ENCODE measurements around the gene ST6GALNAC2.

DNA sequence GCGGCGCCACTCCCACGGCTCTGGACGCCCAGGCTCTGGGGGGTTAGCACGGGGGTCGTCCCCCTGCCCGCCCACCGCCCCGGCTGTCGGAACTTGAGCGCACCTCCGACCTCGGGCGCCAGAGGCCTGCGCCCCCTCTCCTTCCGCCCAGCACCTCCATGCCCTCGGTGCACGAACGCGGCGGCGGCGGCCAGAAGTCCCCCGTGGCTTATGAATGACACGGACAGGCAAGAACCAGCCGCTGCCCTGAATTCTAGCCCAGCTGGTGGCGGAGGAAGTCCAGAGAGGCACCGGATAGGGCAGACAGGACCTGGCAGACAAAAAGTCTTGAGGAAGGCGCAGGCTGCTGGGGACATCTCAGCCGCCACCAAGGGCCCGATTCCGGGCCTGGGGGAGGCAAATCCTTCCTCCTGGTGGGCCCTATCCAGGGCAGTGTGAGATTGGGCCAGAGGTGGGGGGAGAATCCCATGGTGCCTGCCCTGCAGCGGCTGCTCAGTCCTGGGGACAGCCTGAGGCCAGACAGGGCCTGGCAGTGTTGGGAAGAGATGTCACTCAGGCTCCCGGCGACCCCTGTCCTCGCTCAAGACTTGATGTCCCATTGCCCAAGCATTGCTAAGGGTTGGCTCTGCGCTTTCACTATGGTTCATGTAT lies 47.3 kb downstream of the ST6GALNAC2 start:
- TF ChIP-seq, protein P1, sequence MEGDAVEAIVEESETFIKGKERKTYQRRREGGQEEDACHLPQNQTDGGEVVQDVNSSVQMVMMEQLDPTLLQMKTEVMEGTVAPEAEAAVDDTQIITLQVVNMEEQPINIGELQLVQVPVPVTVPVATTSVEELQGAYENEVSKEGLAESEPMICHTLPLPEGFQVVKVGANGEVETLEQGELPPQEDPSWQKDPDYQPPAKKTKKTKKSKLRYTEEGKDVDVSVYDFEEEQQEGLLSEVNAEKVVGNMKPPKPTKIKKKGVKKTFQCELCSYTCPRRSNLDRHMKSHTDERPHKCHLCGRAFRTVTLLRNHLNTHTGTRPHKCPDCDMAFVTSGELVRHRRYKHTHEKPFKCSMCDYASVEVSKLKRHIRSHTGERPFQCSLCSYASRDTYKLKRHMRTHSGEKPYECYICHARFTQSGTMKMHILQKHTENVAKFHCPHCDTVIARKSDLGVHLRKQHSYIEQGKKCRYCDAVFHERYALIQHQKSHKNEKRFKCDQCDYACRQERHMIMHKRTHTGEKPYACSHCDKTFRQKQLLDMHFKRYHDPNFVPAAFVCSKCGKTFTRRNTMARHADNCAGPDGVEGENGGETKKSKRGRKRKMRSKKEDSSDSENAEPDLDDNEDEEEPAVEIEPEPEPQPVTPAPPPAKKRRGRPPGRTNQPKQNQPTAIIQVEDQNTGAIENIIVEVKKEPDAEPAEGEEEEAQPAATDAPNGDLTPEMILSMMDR (conservative IDR thresholded peaks at IDR 0.05; ENCODE audit: low read length): no peak
- TF ChIP-seq EZH2phosphoT487 (IDR thresholded peaks at IDR 0.05; ENCODE audit: borderline replicate concordance): no peak

Data from Loucy (cell line).